Epithelial cell of esophagus (primary cell): ENCODE data around the gene TPCN1.

Experiments used
- DNase-seq: peaks from one replicate; pipeline ENCODE4 v3.0.0; 2010; ENCODE audit warnings: low read depth
- H3K4me3 ChIP-seq: 2 replicates; pipeline ENCODE4 v1.5.1; 2011; ENCODE audit warnings: mild to moderate bottlenecking, low read length, control low read depth
- CTCF ChIP-seq: IDR thresholded peaks from 2 replicates; pipeline ENCODE4 v1.5.1; 2011; ENCODE audit warnings: low read depth, mild to moderate bottlenecking, low read length, control low read depth, inconsistent platforms; ENCODE audit not compliant: insufficient read depth; ENCODE audit errors: missing control alignments

TPCN1 gene

GRCh38 chr12:113180333-113180732 lies 40.9 kb upstream of the TPCN1 start:
- no peak for DNase-seq
- no peak overlapping the region for H3K4me3 ChIP-seq
- TF ChIP-seq CTCF: no peak

- no peak overlapping the region for H3K4me3 ChIP-seq
- DNase-seq: no peak
- no peak for TF ChIP-seq CTCF
Observed at GRCh38 chr12:113181975-113182374, 39.3 kb upstream of the TPCN1 start.

GRCh38 chr12:113183030-113183589 lies 38.2 kb upstream of the TPCN1 start:
- no peak for DNase-seq
- no peak for TF ChIP-seq CTCF
- H3K4me3 ChIP-seq: no peak overlapping the region

DNA sequence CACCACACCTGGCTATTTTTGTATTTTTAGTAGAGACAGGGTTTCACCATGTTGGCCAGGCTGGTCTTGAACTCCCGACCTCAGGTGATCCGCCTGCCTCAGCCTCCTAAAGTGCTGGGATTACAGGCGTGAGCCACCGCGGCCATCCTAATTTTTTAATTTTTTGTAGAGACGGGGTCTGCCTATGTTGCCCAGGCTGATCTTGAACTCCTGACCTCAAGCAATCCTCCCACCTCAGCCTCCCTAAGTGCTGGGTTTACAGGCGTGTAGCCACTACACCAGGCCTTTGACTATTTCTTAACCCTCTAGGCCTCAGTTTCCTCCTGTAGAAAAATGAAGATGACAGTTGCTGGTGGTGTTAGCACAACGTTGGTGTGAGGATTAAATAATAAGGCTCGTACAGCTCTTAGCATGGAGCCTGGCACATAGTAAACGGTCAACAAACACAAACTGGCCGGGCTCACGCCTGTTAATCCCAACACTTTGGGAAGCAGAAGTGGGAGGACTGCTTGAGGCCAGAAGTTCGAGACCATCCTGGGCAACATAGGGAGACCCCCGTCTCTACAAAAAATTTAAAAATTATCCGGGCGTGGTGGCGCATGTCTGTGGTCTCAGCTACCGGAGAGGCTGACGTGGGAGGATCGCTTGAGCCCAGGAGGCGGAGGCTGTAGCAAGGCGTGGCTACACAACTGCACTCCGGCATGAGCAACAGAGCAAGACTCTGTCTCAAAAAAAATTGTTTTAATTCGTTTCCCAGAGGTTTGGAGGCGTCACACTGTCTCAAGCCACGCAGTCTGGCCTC lies 37.0 kb upstream of the TPCN1 start:
- no peak for TF ChIP-seq CTCF
- DNase-seq: no peak
- H3K4me3 ChIP-seq: peak overlapping the region; percentile 86

DNA sequence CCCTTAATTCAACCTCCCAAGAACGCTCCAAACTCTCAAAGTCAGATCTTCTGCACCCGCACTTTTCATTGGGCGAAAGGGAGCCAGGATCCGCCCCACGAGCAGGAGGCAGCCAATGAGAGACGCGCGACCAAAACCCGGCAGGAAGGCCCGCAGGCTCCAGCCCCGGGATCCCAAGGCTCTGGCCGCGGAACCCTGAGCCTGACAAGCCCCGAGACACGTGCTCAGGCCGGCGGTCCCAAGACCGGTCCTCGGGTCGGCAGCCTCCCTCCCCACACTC lies 36.4 kb upstream of the TPCN1 start:
- peak overlapping the region; percentile 86 for H3K4me3 ChIP-seq
- peak; percentile 90 for DNase-seq
- no peak for TF ChIP-seq CTCF

DNA sequence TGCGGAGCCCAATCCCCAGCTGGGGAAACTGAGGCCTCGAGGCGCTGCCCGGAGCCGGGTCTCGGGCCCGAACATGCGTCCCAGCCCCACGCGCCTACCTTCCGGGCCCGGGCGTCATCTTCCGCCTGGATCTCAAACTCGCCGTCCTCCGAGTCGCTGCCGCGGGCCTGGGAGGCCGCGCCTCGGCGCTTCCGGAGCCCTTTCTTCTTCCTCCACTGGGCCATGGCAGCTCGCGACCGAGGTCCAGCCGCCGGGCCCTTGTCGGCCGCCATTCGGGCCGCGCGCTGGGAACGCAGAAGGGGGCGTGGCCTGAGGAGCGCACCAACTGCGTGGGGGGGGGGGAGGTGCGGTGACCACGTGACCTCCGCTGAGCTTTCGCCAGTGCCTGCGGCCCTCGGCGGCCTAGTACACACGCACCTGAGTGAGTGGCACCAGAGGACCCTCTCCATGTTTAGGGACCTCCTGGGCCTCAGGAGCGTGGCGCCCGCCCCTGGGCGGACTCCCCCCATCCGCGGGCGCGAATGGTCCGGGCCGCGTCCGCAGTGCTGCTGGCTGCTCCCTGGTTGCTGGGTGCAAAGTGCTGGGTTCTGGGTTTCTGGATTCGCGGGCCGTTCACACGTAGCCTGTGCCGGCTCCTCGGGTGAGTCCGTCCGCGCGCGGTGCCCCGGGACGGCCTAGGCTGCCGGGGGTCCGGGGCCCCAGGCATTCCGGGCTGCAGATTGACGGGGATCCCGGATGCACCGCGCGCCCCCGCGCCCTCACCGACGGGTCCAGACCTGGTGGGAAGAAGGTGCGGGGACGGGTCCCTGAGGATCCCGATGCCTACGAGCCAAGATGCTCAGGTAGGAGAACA lies 35.9 kb upstream of the TPCN1 start, which contains the start of the genes DDX54 and RITA1:
DDX54 (minus strand) TSS at position 299 of the 853 bp plus-strand sequence; CDS start at position 272, 27 bp downstream.
RITA1 (plus strand) TSS at position 542 of the 853 bp plus-strand sequence. CDS start 1,026 bp downstream, outside the sequence.
- H3K4me3 ChIP-seq: peak within 1 kb of the TSS; percentile 86
- no peak for TF ChIP-seq CTCF
- peak; percentile 80 for DNase-seq
